GM18519 (cell line): ENCODE results near the gene FOXP1.

ENCODE experiments used
- ATAC-seq: cut with Tn5 transposase; IDR thresholded peaks from one replicate; pipeline ENCODE4 v1.9.1; 2021; ENCODE audit warnings: mild to moderate bottlenecking, moderate library complexity; ENCODE audit not compliant: unreplicated experiment, low FRiP score

The FOXP1 gene

GRCh38 chr3:71103430-71103921 lies 480.1 kb downstream of the FOXP1 start:
- no peak for ATAC-seq

GRCh38 chr3:71102111-71102983 lies 481.2 kb downstream of the FOXP1 start:
- ATAC-seq, result no peak

- ATAC-seq, result no peak
Measured at GRCh38 chr3:71101626-71102025, 481.9 kb downstream of the FOXP1 start.

- no peak for ATAC-seq
Measured at GRCh38 chr3:71101014-71101413, 482.5 kb downstream of the FOXP1 start.

- no peak for ATAC-seq
Measured at GRCh38 chr3:71099997-71100719, 483.4 kb downstream of the FOXP1 start.

GRCh38 chr3:71097557-71097956 lies 486.0 kb downstream of the FOXP1 start:
- ATAC-seq, result no peak

GRCh38 chr3:71095511-71096291 lies 487.8 kb downstream of the FOXP1 start:
- ATAC-seq, result no peak

GRCh38 chr3:71094658-71095209 lies 488.8 kb downstream of the FOXP1 start:
- no peak for ATAC-seq

- ATAC-seq, result no peak
Measured at GRCh38 chr3:71092665-71093064, 490.9 kb downstream of the FOXP1 start.

GRCh38 chr3:71090207-71090606 lies 493.3 kb downstream of the FOXP1 start:
- ATAC-seq, result peak; percentile 26

GRCh38 chr3:71089271-71089847 lies 494.2 kb downstream of the FOXP1 start:
- no peak for ATAC-seq

- ATAC-seq, result no peak
Measured at GRCh38 chr3:71088742-71089141, 494.8 kb downstream of the FOXP1 start.

- no peak for ATAC-seq
Measured at GRCh38 chr3:71088019-71088708, 495.4 kb downstream of the FOXP1 start.

- peak; percentile 91 for ATAC-seq
Measured at GRCh38 chr3:71087143-71088018, 496.1 kb downstream of the FOXP1 start.

- ATAC-seq, result no peak
Measured at GRCh38 chr3:71086777-71087142, 496.8 kb downstream of the FOXP1 start.

- no peak for ATAC-seq
Measured at GRCh38 chr3:71083726-71084131, 499.8 kb downstream of the FOXP1 start.

GRCh38 chr3:71082833-71083232 lies 500.7 kb downstream of the FOXP1 start:
- ATAC-seq, result no peak

GRCh38 chr3:71080517-71081083 lies 502.9 kb downstream of the FOXP1 start:
- no peak for ATAC-seq
